K562 (cell line): ENCODE data around the gene KCNS1. TPM values are rescaled to one million over a fixed set of nuclear protein-coding genes. Genes with fewer than 3 reads are reported as not detected.

Source experiments
- ATAC-seq: fragments of 200-7000 bp; cut with Tn5 transposase; 3 replicates; pipeline ENCODE4 v1.9.1; 2020; ENCODE audit warnings: moderate library complexity
- BruUV-seq: library from RNA; stranded (reverse); fragments of 400-500 nt; replicated peaks from 2 replicates; lab custom pipeline; 2021; lab: Mats Ljungman, UMichigan
- CTCF ChIA-PET: fragments of 300-600 bp; formaldehyde crosslinking; extraction: SDS; loops from one replicate; lab custom pipeline; 2021; ENCODE audit warnings: low intra/inter-chr PET ratio; lab: Yijun Ruan, JAX
- POLR2A ChIA-PET: fragments of 300-600, 350-650 bp; sonication (Branson Sonifier 250); formaldehyde crosslinking; extraction: SDS; loops from one replicate; lab custom pipeline; 2021; ENCODE audit warnings: antibody characterized with exemption, inconsistent platforms; lab: Yijun Ruan, JAX
- DNase-seq, 4 experiments: peaks; one replicate each; pipeline versions ENCODE4 v3.0.0 to v3.0.0-alpha.2; 2011 to 2018; ENCODE audit warnings: low spot score in 3 of 4, mixed read lengths in 3 of 4; ENCODE audit errors: extremely low read depth in 1 of 4
- FAIRE-seq: peaks from 2 replicates; lab custom pipeline; 2011; peaks lifted over from hg19 to GRCh38; lab: Jason Lieb, UNC
- H2AFZ ChIP-seq: 2 replicates; pipeline ENCODE4 v1.6.0; 2011; ENCODE audit warnings: low read depth, low read length, control low read depth, inconsistent platforms
- H3K27ac ChIP-seq: fragments of 200-600 bp; 3 replicates; pipeline ENCODE4 v1.8.0; 2011; ENCODE audit warnings: low read depth, mild to moderate bottlenecking, control low read depth, inconsistent platforms, low read length, moderate library complexity, mixed read lengths; ENCODE audit errors: extremely low read depth
- H3K27me3 ChIP-seq, 2 experiments: fragments of 300-600 bp in 1 of 2; 2 replicates in 1 of 2; 3 replicates in 1 of 2; pipeline versions ENCODE4 v1.6.0 to v1.8.0; 2011; ENCODE audit warnings: inconsistent platforms in 2 of 2, low read length in 2 of 2, mild to moderate bottlenecking in 1 of 2, mixed read lengths in 1 of 2, moderate library complexity in 1 of 2; ENCODE audit not compliant: control insufficient read depth in 2 of 2, insufficient read depth in 2 of 2
- H3K36me3 ChIP-seq: fragments of 300-600 bp; 3 replicates; pipeline ENCODE4 v1.8.0; 2011; ENCODE audit warnings: mild to moderate bottlenecking, low read length, inconsistent platforms; ENCODE audit not compliant: control insufficient read depth, insufficient read depth
- H3K4me1 ChIP-seq, 2 experiments: fragments of 200-600 bp in 1 of 2; replicated peaks in 1 of 2; 2 replicates in 1 of 2; 3 replicates in 1 of 2; pipeline versions ENCODE4 v1.5.1 to v1.8.0; 2011; ENCODE audit warnings: inconsistent platforms in 2 of 2, low read length in 2 of 2, mild to moderate bottlenecking in 1 of 2, mixed read lengths in 1 of 2, moderate library complexity in 1 of 2; ENCODE audit not compliant: control insufficient read depth in 2 of 2, insufficient read depth in 2 of 2
- H3K4me2 ChIP-seq: 2 replicates; pipeline ENCODE4 v1.6.1; 2011; ENCODE audit warnings: low read length, control low read depth, inconsistent platforms, mixed read lengths; ENCODE audit not compliant: insufficient read depth
- H3K4me3 ChIP-seq: fragments of 200-600 bp; sonication (generic), shearing (Covaris generic); 2 replicates; pipeline ENCODE4 v1.5.1; 2016; ENCODE audit warnings: control low read depth, inconsistent platforms
- H3K79me2 ChIP-seq: fragments of 200-600 bp; 3 replicates; pipeline ENCODE4 v1.8.0; 2011; ENCODE audit warnings: low read length, inconsistent platforms; ENCODE audit not compliant: control insufficient read depth, insufficient read depth
- H3K9ac ChIP-seq, 2 experiments: 2 replicates each; pipeline versions ENCODE4 v1.6.0 to v1.6.1; 2011; ENCODE audit warnings: low read depth in 2 of 2, low read length in 2 of 2, control low read depth in 1 of 2, inconsistent platforms in 1 of 2, mild to moderate bottlenecking in 1 of 2, mixed read lengths in 1 of 2; ENCODE audit not compliant: insufficient read depth in 1 of 2
- H3K9me1 ChIP-seq: one replicate; pipeline ENCODE4 v1.6.0; 2011; ENCODE audit warnings: inconsistent platforms, mild to moderate bottlenecking, low read length, moderate library complexity; ENCODE audit not compliant: control insufficient read depth, insufficient read depth
- H3K9me3 ChIP-seq: replicated peaks from 2 replicates; pipeline ENCODE4 v1.5.1; 2011; ENCODE audit warnings: low read depth, low read length, inconsistent platforms; ENCODE audit not compliant: control insufficient read depth, insufficient read depth
- H4K20me1 ChIP-seq: replicated peaks from 2 replicates; pipeline ENCODE4 v1.6.1; 2011; ENCODE audit warnings: low read length, inconsistent platforms, mixed read lengths; ENCODE audit not compliant: control insufficient read depth, insufficient read depth
- ADNP ChIP-seq: fragments of 200-800 bp; sonication (Bioruptor generic); IDR thresholded peaks from 2 replicates; pipeline ENCODE4 v1.6.1; 2016; ENCODE audit warnings: missing genetic modification characterization, missing compliant biosample characterization
- ARID1B ChIP-seq: fragments of 450-650 bp; IDR thresholded peaks from 2 replicates; pipeline ENCODE4 v1.6.1; 2016; ENCODE audit warnings: antibody characterized with exemption, mild to moderate bottlenecking, inconsistent platforms
- BMI1 ChIP-seq: fragments of 150-350 bp; IDR thresholded peaks from 2 replicates; pipeline ENCODE4 v1.6.1; 2014; ENCODE audit warnings: low read length
- BRCA1 ChIP-seq, 2 experiments: fragments of 450-650 bp in 1 of 2; sonication (generic) in 1 of 2; formaldehyde crosslinking in 1 of 2; IDR thresholded peaks; 2 replicates each; pipeline versions ENCODE4 v1.5.0 to v1.6.1; 2017 to 2020; ENCODE audit warnings: mild to moderate bottlenecking in 1 of 2, missing genetic modification reagents in 1 of 2
- ESRRA ChIP-seq: fragments of 450-650 bp; IDR thresholded peaks from 2 replicates; pipeline ENCODE4 v1.6.1; 2014; ENCODE audit warnings: low read depth, mild to moderate bottlenecking, moderate library complexity, borderline replicate concordance
- NR1H2 ChIP-seq: sonication (generic); formaldehyde crosslinking; IDR thresholded peaks from 2 replicates; pipeline ENCODE4 v1.4.0; 2020; ENCODE audit warnings: mild to moderate bottlenecking, missing genetic modification reagents
- POLR2H ChIP-seq: IDR thresholded peaks from 2 replicates; pipeline ENCODE4 v1.6.1; 2016; ENCODE audit warnings: missing genetic modification characterization, low read depth, mild to moderate bottlenecking, control low read depth, missing compliant biosample characterization, moderate library complexity
- RBM25 ChIP-seq: fragments of 200-400 bp; formaldehyde crosslinking; IDR thresholded peaks from 2 replicates; pipeline ENCODE4 v1.6.1; 2018; ENCODE audit warnings: low read length, low read depth, moderate library complexity; ENCODE audit not compliant: severe bottlenecking
- RFX1 ChIP-seq: fragments of 450-650 bp; IDR thresholded peaks from 2 replicates; pipeline ENCODE4 v1.6.1; 2016; ENCODE audit warnings: mild to moderate bottlenecking, moderate library complexity
- SMAD1 ChIP-seq: fragments of 150-350 bp; IDR thresholded peaks from 2 replicates; pipeline ENCODE4 v1.6.1; 2014; ENCODE audit warnings: low read length, low read depth; ENCODE audit not compliant: partially characterized antibody
- TAF9B ChIP-seq: fragments of 450-650 bp; IDR thresholded peaks from 2 replicates; pipeline ENCODE4 v1.6.1; 2018; ENCODE audit warnings: mild to moderate bottlenecking; ENCODE audit not compliant: partially characterized antibody
- TBP ChIP-seq: optimal IDR thresholded peaks from 2 replicates; pipeline ENCODE3; 2011; ENCODE audit warnings: low read depth, low read length, improper control_type of control experiment
- ZBTB8A ChIP-seq: fragments of 450-650 bp; IDR thresholded peaks from 2 replicates; pipeline ENCODE4 v1.6.1; 2018; ENCODE audit warnings: mild to moderate bottlenecking, moderate library complexity; ENCODE audit not compliant: partially characterized antibody
- ZNF121 ChIP-seq: sonication (generic); formaldehyde crosslinking; conservative IDR thresholded peaks from 2 replicates; pipeline ENCODE4 v1.8.0; 2022; ENCODE audit warnings: missing genetic modification reagents
- ZNF316 ChIP-seq: fragments of 450-650 bp; IDR thresholded peaks from 2 replicates; pipeline ENCODE4 v1.6.1; 2016
- ZNF717 ChIP-seq: fragments of 250-450 bp; sonication (Bioruptor Pico); IDR thresholded peaks from 2 replicates; pipeline ENCODE4 v1.5.0; 2021
- WGBS: fragments of 100-300 bp; shearing (Covaris generic); methylation state at CpG from one replicate; pipeline ENCODE4 v1.1.6; 2016; ENCODE audit warnings: low coverage, mixed read lengths; ENCODE audit not compliant: insufficient coverage; ENCODE audit errors: missing lambda C conversion rate; 5-methylcytosine and 5-hydroxymethylcytosine counted together
- in situ Hi-C: fragments of 300-500 bp; cut with MboI; formaldehyde crosslinking; loops from 4 replicates; pipeline ENCODE4 v1.15.0; 2018; ENCODE audit warnings: inconsistent platforms, mixed read lengths
- intact Hi-C: fragments of 100-400 bp; cut with micrococcal nuclease; formaldehyde crosslinking; loops from 2 replicates; pipeline ENCODE4 v1.14.2; 2022
- polyA plus RNA-seq, 8 experiments: library from polyadenylated mRNA; depleted of rRNA in 4 of 8; stranded (reverse) in 5 of 8; unstranded in 3 of 8; fragments of >200 nt; fragmentation: Nextera tagmentation in 2 of 8; fragmentation: Illumina TruSeq in 1 of 8; extraction: Ambion mirVana in 2 of 8; extraction: Trizol in 1 of 8; gene quantifications; 2 replicates each; pipeline versions ENCODE4 v1.2.1 to v1.2.3, GENCODE V29; 2011 to 2014; ENCODE audit warnings: inconsistent platforms in 1 of 8, missing spikeins in 1 of 8
- total RNA-seq, 7 experiments: library from RNA; depleted of rRNA in 6 of 7; stranded (reverse); fragments of >200 nt in 6 of 7; fragmentation: Illumina TruSeq in 2 of 7; extraction: Trizol in 2 of 7; gene quantifications; 2 replicates each; pipeline versions ENCODE4 v1.2.1 to v1.2.3, GENCODE V29; 2011 to 2021; ENCODE audit warnings: low replicate concordance in 1 of 7
- TF ChIP-seq, protein P1 (sequence below): conservative IDR thresholded peaks from 2 replicates; pipeline ENCODE4 v1.6.1; 2011; ENCODE audit warnings: low read depth, mild to moderate bottlenecking, low read length; ENCODE audit not compliant: control insufficient read depth
- TF ChIP-seq, protein P2 (sequence below): fragments of 200-400 bp; formaldehyde crosslinking; IDR thresholded peaks from 2 replicates; pipeline ENCODE4 v1.6.1; 2017; ENCODE audit warnings: mild to moderate bottlenecking, low read depth, low read length, moderate library complexity
- TF ChIP-seq, protein P3 (sequence below): fragments of 250-450 bp; sonication (Bioruptor Pico); IDR thresholded peaks from 2 replicates; pipeline ENCODE4 v1.5.0; 2020; ENCODE audit warnings: mild to moderate bottlenecking, borderline replicate concordance

Gene KCNS1
- total and polyA plus RNA-seq, 9 of the 15 experiments (the other 6 are each of a cell fraction or from before 2014, with no cell fraction given), result not detected

DNA sequence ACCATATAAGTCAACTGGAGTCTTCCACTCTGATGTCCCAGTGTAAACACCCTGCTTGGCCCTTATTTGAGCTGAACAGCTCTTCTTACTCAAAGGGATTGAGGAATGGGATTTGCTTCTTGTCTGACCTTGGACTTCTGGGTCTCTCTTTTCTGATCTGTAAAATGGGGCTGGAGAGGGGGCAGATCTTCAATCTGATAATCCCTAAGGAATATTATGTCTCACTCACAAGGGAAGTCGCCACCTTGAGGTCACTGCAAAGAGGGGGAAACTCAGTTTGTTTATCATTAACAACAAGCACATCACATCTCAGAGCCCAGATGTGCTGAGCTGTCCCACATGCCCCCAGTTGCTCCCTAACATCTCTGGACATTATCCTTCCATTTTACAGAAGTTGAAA lies 15.1 kb downstream of the KCNS1 start:
- Histone ChIP-seq H3K4me2 (no peak overlapping the region), H3K4me1 (no peaks in the 10 kb centered on the region), H2AFZ (no peak overlapping the region), H3K9me3 (no peaks in the 10 kb centered on the region), H3K9me1 (no peaks in the 10 kb centered on the region), H3K4me3 (no peak overlapping the region), H3K79me2 (no peaks in the 10 kb centered on the region), H4K20me1 (no peaks in the 10 kb centered on the region), H3K36me3 (peaks cover 9% of the 10 kb centered on the region; the same call in 1 of the 3 replicates), H3K9ac (no peak overlapping the region), H3K27me3 (no peaks in the 10 kb centered on the region), H3K27ac (no peak overlapping the region)
- POLR2A ChIA-PET, result interaction anchor here (0.6 kb wide), 1 partner anchor 1495 kb away, joined by 3 read pairs; the partner anchor contains the start of gene IFT52
- FAIRE-seq, result peak; percentile 19
- CTCF ChIA-PET, result interaction anchor here (0.9 kb wide), 1 partner anchor 41 kb away, joined by 3 read pairs; no protein-coding TSS in a partner anchor
- 27% methylated on average over 1 of the region's 1 CpG for WGBS
- no peak for DNase-seq
- intact Hi-C loops, result no loop called here
- in situ Hi-C loops, result no loop called here
- no peak for ATAC-seq
- BruUV-seq, result no TSS peak
- no peak for TF ChIP-seq BRCA1 (IDR thresholded peaks at IDR 0.05)
- TF ChIP-seq BRCA1 (CRISPR knock-in tag; IDR thresholded peaks at IDR 0.05), result no peak
- no peak for TF ChIP-seq ZNF121 (CRISPR knock-in tag)
- TF ChIP-seq POLR2H (tag), result no peak
- no peak for TF ChIP-seq ZBTB8A
- TF ChIP-seq TBP, result no peak
- TF ChIP-seq ESRRA, result peak; percentile 58; the same call in 1 of the 2 replicates
- TF ChIP-seq ZNF316, result no peak
- no peak for TF ChIP-seq TAF9B
- no peak for TF ChIP-seq ARID1B
- TF ChIP-seq, protein P1, sequence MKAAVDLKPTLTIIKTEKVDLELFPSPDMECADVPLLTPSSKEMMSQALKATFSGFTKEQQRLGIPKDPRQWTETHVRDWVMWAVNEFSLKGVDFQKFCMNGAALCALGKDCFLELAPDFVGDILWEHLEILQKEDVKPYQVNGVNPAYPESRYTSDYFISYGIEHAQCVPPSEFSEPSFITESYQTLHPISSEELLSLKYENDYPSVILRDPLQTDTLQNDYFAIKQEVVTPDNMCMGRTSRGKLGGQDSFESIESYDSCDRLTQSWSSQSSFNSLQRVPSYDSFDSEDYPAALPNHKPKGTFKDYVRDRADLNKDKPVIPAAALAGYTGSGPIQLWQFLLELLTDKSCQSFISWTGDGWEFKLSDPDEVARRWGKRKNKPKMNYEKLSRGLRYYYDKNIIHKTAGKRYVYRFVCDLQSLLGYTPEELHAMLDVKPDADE, result no peak
- TF ChIP-seq RBM25, result peak; percentile 70
- TF ChIP-seq NR1H2 (CRISPR knock-in tag), result no peak
- no peak for TF ChIP-seq BMI1
- TF ChIP-seq SMAD1, result no peak
- TF ChIP-seq, protein P2, sequence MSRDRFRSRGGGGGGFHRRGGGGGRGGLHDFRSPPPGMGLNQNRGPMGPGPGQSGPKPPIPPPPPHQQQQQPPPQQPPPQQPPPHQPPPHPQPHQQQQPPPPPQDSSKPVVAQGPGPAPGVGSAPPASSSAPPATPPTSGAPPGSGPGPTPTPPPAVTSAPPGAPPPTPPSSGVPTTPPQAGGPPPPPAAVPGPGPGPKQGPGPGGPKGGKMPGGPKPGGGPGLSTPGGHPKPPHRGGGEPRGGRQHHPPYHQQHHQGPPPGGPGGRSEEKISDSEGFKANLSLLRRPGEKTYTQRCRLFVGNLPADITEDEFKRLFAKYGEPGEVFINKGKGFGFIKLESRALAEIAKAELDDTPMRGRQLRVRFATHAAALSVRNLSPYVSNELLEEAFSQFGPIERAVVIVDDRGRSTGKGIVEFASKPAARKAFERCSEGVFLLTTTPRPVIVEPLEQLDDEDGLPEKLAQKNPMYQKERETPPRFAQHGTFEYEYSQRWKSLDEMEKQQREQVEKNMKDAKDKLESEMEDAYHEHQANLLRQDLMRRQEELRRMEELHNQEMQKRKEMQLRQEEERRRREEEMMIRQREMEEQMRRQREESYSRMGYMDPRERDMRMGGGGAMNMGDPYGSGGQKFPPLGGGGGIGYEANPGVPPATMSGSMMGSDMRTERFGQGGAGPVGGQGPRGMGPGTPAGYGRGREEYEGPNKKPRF, result no peak
- TF ChIP-seq ADNP (tag), result peak; percentile 72; the same call in 1 of the 2 replicates
- no peak for TF ChIP-seq RFX1
- TF ChIP-seq, protein P3, sequence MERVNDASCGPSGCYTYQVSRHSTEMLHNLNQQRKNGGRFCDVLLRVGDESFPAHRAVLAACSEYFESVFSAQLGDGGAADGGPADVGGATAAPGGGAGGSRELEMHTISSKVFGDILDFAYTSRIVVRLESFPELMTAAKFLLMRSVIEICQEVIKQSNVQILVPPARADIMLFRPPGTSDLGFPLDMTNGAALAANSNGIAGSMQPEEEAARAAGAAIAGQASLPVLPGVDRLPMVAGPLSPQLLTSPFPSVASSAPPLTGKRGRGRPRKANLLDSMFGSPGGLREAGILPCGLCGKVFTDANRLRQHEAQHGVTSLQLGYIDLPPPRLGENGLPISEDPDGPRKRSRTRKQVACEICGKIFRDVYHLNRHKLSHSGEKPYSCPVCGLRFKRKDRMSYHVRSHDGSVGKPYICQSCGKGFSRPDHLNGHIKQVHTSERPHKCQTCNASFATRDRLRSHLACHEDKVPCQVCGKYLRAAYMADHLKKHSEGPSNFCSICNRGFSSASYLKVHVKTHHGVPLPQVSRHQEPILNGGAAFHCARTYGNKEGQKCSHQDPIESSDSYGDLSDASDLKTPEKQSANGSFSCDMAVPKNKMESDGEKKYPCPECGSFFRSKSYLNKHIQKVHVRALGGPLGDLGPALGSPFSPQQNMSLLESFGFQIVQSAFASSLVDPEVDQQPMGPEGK (CRISPR knock-in tag), result no peak
- no peak for TF ChIP-seq ZNF717
